Heart left ventricle (tissue), 13 donors: ENCODE results near the gene TNK2.

Experiments
- CTCF ChIP-seq, 12 donors: fragments of 200-600 bp; sonication (generic) in 4 of 12; IDR thresholded peaks; one replicate each; pipeline versions ENCODE4 v1.5.0 to v1.8.0; 2018 to 2022; ENCODE audit warnings: antibody characterized with exemption in 12 of 12, mild to moderate bottlenecking in 5 of 12
- POLR2A ChIP-seq, 2 donors: fragments of 450-650 bp; IDR thresholded peaks; one replicate each; pipeline ENCODE4 v1.6.1; 2017; ENCODE audit warnings: antibody characterized with exemption in 2 of 2, mild to moderate bottlenecking in 2 of 2, moderate library complexity in 2 of 2
- donor health status: ischemic (EF 13 %, LVEDD 7.1; RV severe dilation, severe dysfunction).
- donor health status: DM: no; HTN: yes; CAD: no.
- donor health status: DM: no; HTN: no; CAD: no.
- donor health status: ischemic (EF 25% LVEDD 6.9; RV normal size, moderate dysfunction).
- donor health status: ischemic (EF 25% LVEDD 5.7; RV mildly dilated, moderate dysfunction).
- donor health status: ischemic (EF 35%, LVEDD 5.7; RV mildly dilated, moderate dysfunction).
- donor health status: nonischemic (EF 11% LVEDD 7.7; RV severe dilation, severe dysfunction).
- donor health status: DM: yes; HTN: yes; CAD: no.
- donor health status: PGD.
- donor health status: ischemic (EF 29% LVEDD 5.4; RV normal size, mild dysfunction).
- donor health status: nonischemic (EF 23%, LVEDD 6.1; RV moderate dilation, normal function).

- TF ChIP-seq POLR2A (IDR thresholded peaks at IDR 0.05) = no peak
- no peak for TF ChIP-seq CTCF (IDR thresholded peaks at IDR 0.05)
Measured at GRCh38 chr3:195931582-195932273, 23.4 kb upstream of the TNK2 start.
